ENCODE data around the gene TAS1R1.
A peak's percentile ranks its signal among the peaks of the same experiment; 100 is the strongest.
"Not testable (repeated sequence)": the region's sequence is repeated elsewhere in the genome, so short reads cannot be mapped to it uniquely, and the experiment has no call there.

TAS1R1 gene

DNA sequence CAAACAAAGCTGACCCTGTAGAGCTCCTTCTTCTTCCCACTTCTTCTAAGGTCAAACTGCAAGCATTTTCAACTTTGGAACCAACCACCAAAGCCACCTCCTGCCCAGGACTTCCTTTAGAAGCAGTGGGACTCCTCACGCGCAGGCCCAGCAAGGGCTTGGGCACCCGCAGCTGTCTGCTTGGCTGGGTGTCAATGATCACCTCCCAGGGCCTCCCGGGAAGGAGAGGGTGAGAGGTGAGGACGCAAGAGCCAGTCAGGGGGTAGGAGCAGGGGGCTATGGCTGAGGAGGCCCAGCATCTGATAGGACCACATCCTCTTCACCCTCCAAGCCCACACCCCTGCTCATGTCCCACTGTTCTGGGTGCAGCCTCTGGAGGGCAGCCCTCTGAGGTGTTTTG, 37.3 kb downstream of the TAS1R1 start:
- DNase-seq = no peak

DNA sequence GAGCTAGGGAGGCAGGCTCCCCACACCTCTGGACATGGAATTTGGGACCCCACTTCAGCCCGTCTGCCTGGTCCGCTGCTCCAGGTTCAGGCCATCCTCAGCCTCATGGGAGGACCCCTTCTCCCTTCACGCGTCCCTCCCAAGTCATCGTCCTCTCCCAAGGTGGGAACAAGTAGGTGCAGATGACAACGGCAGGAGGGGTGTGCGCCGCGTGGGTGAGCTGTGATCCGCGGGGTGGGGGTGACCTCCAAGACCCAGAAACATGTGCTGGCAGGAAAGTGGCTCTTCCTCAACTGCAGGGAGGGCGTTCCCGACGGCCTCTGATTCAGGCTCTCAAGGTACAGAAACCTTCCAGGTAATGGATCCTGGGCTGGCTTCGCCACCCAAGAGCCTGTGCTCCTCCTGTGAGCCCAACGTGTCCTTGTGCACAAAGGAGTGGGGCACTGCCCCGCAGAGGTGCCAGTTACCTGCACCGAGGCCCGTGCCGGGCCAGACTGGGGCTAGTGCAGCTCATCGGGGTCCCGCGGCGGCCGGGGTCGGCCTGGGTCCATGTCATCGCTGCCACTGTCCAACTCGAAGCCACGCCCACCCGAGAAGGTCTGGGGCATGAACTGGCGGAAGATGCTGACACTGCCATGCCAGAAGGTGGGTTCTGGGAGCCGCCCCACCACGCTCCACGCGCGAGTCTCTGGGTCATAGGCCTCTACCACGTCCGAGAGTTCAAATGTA, 37.9 kb downstream of the TAS1R1 start:
- no peak for DNase-seq

DNA sequence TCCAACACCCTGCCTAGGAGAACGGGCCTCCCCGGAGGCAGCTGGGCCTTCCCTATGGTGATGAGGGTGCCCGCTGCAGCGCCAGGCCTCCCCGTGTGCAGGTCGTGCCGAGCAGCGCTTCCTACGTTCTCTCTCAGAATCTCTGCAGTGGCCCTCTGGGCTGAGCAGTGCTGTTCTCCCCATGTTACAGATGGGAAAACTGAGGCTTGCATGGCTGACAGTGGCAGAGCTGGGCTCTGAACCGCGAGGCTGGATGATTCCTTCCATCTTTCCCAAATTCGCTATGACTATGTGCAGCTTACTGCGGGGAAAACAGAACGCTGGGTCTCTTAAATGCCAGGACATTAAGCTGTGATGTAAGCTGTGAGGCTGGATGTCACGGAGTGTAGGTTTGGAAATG, 38.7 kb downstream of the TAS1R1 start:
- no peak for DNase-seq

DNA sequence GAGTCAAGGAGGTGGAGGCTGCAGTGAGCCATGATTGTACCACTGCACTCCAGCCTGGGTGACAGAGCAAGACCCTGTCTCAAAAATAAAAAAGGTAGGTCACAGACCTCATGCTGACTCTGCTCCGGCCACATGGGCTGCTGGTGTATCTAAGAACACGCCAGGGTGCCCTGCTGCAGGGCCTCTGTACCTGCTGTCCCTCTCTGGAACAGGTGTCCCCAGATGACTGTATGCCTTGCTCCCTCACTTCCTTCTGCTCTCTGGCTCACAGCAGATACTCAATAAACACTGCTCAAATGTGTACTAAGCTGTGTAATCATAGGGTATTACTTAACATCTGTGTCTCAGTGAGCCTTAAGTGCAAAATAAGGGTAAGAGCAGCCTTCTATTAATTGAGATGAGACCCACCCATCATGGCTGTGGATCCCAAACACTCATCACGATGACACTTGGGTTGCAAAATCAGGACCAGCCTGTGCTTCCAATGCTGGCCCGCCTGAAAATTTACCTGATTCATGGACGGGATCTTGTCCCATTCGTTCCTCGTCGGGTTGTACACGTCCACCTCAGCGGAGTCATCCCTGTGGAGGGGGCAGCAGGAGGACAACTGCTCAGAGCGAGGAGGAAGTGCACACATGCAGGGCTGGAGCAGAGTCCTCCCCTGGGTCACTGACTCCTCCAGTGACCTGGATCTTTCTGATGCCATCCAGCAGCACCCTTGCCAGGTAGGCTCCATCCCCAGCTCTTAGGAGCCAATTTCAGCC, 40.1 kb downstream of the TAS1R1 start:
- DNase-seq = no peak

DNA sequence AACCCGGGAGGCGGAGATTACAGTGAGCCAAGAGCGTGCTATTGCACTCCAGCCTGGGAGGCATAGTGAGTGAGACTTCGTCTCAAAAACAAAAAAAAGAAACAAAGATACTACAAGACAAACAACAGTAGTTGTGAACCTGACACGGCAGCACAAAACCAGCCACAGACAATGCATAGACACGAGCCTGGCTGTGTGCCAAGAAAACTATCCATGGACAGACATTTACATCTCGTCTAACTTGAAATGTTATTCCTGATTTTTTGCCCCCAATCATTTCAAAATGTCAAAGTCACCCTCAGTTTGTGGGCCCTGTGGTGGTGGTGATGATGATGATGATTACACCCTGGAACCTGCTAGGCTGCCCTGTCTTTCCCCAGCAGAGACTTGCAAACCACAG, 41.2 kb downstream of the TAS1R1 start:
- DNase-seq = no peak

DNA sequence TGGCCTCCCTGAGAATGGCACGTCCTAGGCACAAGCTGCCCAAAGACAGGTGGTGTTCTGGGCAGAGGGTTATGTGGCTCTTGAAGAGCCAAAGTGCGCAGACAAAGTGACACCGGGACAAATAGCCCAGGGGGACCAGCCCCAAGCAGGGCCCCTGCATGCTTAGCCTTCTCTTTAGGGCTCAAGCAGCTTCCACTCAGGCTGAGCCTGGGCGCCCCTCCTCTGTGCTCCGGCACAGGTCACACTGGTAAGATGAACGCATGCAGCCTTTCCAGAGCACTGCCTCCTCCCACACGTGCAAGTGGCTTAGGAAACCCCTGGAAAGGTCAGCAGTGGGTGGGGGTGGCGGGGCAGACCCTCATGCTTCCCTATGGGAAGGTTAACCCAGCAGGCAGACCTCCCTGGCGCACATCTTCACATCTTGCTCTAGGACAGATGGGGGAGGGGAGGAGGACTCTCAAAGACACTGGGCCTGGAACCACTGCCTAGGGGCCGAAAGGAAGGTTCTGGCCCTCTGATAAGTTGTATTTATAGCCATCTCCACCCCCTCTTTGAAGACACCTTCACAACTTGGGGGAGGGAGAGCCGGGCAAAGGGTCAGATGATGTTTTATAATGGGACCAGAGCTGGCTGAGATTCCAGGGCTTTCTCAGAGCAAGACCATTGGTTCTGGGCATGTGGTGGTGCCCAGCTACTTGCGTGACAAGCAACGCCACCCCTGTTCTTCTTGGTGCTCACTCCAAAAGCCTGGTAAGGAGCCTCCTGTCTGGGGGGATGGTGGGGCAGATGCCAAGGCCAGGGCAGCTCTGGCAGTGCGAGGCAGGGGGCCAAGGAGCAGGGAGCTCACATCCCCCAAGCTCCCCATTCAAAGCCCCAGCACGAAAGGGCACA, 42.0 kb downstream of the TAS1R1 start:
- DNase-seq = no peak

DNA sequence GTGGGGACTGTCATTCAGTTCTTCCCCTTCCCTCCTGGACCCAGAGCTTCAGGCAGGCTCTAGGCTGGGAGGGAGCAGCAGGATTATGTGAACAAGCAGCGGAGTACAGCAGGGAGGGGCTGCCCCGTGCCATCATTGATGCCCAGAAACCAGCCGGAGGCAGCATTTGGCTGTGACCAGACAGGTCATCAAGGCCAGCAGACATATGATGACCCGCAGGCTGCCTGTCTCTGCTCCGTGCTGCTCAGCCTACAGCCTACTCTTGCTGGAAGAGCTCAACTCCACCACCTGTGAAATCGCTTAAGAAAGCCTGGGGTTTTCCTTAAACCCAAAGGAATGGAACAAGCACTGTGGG, 42.6 kb downstream of the TAS1R1 start:
- no peak for DNase-seq

DNA sequence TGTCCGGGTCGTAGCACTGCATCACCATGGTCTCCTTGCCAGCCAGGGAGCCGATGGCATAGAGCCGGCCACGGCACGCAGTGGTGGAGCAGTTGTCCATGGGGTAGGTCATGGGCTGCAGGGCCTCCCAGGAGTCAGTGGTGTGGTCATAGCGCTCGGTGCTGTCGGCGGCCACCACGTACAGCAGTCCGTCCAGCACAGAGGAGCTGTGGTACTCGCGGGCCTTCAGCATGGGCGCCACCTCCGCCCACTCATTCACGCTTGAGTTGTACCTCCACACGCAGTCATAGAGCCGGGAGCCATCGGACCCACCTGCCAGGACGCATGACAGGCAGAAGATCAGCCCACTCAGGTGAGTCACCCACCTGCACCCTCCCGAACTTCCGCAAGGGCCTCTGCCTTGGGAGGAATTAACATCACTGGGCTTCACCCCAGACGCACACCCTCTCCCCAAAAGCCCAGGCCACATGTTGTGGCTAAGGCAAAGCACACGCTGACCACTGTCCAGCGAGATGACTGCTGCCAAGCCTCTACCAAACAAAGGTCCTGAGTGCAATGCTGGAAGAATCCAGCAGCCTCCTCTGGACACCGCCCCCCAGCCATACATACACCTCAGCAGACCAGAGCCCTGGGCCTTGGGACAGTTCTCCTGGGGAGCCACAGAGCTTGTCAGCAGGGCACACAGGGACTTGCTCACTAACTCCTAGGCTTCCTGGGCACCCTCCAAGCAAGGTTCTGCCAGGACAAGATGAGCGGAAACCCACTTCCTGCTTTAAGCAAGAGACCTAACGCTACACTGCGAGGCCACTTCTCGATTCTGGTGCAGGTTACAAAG, 44.3 kb downstream of the TAS1R1 start:
- DNase-seq = no peak

DNA sequence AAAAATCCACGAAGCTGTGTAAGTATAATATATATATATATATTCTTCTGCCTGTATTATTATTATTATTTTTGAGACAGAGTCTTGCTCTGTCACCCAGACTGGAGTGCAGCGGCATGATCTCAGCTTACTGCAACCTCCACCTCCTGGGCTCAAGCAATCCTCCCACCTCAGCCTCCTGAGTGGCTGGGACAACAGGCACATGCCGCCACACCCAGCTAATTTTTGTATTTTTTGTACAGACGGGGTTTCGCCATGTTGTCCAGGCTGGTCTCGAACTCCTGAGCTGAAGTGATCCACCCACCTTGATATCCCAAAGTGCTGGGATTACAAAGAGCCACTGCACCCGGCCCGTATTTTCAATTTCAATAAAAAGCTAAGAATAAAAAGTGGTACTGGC, 44.9 kb downstream of the TAS1R1 start:
- not testable (repeated sequence) for DNase-seq

DNA sequence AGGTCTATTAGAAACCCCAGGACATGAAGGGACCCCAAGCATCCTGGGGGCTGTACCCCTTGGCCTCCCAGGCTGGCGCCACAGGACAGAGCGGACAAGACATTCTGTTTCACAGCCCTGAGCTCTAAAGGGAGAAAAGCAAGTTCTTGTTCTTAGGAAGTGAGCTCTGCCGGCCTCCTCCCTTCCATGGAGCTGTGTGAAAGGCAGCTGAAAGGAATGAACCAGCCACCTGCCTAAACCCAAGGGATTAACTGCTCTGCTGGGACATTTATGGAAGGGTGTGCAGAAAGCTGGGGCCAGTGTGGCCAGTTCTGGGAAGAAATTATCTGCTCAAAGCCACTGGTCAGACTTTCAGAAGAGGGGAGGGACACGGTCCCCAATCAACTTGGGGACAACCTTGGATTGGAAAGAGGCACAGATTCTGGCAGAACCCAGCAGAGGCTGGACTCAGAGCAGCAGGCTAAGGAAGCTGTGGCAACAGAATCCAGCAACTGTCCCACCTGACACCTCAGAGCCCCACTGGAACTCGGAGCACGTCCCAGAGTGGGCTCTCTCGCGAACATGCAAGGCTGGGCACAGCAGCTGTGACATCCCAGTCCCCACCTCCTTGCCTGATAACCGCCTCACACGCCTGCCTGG, 45.4 kb downstream of the TAS1R1 start:
- no peak for DNase-seq

DNA sequence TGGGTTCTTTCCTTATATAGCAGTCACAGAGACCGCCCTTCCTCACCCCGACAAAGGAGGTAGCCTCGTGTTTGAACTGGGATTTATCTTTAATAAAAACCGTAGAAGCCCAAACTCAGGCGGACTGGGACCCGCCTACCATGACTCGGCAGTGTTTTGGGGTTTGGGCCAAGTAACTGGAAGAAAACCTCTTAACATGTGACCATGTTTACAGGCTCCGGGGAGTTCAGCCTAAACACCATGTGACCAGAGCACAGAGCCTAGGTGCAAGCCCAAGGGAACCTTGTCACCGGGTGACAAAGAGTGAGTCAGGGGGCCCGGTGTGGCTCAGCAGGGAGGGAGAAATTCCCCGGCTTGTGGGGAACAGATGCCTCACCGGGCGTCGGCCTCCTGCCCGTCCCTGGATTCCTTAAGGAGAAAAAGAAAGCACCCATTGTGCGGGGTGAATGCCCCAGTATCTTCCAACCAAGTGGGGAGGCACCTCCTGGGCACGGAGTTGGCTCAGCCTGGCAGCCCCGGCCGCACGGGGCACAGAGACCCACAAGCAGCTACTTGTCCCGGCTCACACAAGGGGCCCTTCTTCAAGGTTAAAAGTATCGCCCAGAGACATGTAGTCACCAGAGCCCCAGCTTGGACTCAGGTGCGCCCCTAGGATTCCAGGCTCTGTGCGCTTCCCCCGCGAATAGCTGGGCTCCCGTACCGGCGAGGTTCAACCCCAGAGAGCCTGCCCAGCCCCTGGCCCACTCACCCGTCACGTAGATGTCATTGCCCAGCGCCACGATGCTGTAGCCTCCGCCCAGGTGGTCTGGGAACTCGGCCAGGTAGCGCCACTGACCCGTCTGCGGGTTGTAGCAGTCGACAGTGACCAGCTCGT, 46.2 kb downstream of the TAS1R1 start:
- no peak for DNase-seq

DNA sequence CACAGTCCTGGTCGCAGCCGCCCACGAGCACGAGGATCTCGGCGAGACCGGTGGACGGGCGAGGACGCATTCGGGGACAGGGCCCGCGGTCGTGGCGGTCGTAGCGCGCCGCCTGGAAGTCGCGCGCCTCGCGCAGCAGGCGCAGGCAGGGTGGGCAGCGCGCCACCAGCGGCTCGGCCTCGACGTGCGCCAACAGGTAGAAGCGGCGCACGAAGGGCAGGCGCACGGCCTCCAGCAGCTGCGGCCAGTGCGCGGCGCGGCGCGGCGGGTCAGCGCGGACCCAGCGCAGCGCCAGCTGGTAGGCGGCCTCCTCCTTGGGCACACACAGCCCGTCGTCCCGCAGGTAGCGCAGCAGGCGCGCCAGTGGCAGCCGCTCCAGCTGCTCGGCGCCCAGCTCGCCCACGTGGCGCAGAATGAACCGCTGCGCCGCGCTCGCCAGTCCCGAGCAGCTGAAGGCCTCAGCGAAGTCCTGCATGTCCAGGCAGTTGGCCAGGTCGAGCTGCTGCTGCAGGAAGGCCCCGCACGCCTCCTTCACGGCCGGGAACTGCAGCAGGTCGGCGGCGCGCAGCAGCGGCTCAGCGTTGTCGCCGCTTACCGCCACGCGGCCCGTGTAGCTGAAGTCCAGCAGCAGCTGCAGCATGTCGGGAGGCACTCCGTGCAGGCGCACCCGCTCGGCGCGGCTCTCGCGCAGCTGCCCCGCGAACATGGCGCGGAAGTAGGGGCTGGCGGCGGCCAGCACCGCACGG, 47.0 kb downstream of the TAS1R1 start:
- no peak for DNase-seq

DNA sequence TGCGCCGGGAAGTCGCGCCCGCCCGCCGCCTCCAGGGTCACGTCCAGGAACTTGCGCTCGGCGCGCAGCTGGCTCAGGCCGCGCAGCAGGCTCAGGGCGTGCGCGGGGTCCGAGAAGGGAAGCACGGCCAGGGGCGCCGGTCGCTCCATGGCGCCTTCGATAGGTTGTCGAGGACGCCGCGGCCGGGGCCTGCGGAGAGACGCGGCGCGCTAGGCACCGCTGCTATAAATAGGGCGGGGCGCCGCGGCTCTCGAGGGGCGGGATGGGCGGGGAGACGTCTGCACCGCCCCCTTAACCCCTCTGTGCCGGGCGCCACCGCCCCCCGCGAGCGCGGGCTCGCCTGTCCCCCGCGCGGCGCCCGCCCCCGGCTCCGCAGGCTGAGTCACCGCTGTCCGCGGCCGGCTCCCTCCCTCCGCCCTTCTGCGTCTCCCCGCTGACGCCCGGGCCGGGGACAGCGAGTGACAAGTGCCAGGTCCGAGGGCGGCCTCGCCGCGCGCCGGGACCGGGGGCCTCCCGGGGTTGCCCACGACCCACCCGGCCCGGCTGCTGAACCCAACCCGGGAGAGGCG, 47.6 kb downstream of the TAS1R1 start, which contains the start of gene KLHL21:
TSS of gene KLHL21 (minus strand) at position 201 of the 569 bp plus-strand sequence. CDS start at position 149, 52 bp downstream.
- no peak for DNase-seq

DNA sequence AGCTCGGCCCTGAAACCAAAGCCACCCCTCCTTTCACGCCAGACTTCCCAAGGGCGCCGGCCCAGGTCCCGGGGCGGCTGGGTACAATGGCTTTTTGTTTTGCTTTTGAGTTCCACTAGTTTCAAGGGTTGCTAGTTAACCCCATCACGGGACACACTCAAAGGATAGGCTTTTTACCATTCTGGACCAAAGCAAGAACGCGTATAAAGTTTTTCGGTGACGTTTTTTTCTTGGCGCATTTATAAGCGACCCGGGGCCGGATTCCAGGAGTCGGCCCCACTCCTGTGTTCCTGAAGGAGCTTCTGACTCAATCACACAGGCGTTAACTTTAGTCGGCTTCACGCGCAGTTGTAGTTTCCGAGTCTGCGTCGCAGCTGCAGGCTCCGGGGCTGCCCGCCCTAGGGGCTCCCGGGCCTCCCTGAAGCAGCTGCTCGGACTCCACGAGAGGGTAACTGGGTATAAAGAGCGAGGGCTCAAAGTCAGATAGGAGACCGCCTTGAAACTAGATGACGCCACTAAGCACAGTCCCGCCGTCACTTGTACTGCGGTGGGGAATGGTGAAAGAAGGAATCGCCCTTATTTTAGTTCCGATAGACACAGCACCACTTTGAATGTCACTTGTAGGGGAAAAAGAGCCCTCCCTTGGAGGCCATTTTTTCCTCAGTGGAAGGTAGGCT, 48.3 kb downstream of the TAS1R1 start:
- DNase-seq = no peak

DNA sequence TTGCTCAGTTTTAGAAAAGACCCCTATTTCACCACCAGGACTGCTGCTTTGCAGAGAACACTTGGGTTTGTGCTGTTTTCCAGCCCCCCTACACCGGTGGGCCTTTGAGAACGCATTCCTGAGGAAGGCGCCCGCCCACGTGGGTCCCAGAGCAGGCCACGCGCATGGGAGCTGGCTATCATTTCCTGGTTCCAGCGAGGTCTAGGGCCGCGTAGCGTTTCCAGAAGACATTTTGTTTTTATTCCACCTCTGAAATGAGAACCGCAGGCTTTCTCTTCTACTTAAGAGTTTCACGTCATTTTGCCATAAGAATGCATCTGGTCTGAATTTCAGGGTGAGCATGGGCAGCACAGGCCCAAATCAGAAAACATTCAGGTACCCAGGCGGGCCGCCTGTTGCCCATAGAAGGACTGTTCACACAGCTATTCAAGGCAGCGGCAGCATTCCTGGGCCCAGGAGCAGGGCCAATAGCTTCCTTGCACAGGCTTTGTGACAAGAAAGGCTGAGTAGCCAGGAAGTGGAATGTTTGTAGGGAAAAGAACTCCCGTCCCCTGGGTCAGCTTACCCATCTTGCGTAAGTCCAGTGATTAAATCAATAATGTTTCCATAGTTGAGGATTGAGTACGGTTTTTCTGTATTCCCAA, 48.9 kb downstream of the TAS1R1 start:
- DNase-seq = no peak

DNA sequence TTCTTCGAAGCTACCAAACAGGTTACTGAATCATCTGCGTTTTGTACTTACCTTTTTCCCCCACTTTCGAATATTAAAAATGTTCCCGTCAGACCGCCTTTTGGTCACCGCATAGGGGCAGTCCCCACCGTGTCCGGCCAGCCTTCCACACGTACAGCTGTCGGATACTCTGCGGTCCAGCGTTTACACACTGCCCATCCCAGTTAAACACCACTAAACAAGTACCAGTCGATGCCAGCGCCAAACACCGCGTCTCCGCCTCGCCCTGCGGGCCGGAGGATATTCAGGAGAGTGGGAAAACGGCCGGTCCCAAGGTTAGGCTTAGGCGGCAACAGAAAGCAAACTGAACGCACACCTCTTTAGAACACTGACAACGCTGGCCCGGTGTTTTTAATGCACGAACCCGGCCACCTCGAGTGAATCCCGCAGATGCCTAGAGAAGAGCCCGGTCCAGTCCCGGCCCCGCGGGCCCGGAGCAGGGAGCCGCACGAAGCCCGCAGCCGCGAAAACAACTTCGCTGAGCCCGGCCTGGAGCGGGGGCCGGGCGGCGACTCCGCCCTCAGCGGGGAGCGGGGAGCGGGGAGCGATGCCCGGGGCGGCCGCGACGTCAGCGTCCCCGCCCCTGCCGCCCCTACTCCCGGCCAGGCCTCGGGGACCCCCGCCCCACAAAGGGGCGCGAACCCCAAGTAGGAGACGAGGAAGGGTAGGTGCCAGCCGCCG, 57.7 kb downstream of the TAS1R1 start:
- no peak for DNase-seq

DNA sequence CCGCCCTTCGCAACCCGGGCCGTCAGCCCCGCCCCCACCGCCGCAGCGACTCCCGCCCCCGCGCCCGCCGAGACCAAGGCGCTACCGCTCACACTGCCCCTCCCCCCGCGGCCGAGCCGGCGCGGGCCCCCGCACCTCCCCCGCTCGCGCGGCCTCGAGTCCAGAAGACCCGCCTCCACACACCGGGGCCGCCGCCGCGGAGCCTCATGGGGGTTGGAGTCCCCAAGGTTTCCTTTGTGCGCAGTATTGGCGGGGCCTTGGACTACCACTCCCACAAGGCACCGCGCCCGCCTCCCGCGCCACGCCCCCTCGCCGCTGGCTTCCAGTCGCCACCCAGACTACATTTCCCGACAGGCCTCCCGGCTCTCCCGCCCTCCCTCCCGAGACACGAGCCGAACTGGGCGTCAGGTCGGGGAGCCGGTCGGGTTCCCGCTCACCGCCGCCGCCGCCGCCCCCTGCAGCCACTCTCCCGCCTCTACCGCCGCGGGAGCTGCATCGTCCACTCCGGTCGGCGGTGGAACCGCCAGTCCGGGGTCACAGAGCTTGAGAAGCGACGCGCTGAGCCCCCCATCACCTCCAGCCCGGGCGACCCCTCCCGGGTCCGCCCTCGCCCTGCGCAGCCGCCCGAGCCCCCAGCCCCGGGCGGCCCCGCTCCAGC, 58.4 kb downstream of the TAS1R1 start, which contains the start of gene PHF13:
TSS of gene PHF13 (plus strand) at position 371 of the 658 bp plus-strand sequence. CDS start 336 bp downstream, outside the sequence.
- DNase-seq = peak; percentile 94

Measured in NCI-H1417 treated with DMSO at 0.1 percent for 48 hours (cell line).